ENCODE data around the gene SLC8B1. TPM values are rescaled to one million over a fixed set of nuclear protein-coding genes. Genes with fewer than 3 reads are reported as not detected.

Gene SLC8B1
- 10 to 100 TPM; 11.2 to 15.1 (median 14.3) TPM for polyA plus RNA-seq (ENCODE audit: insufficient read length in 4 of 4)

- peak in 3 of 4 donors; percentile 64 to 71 (median 66) for DNase-seq (ENCODE audit: low read depth in 4 of 4, low spot score in 3 of 4)
Observed at GRCh38 chr12:113334786-113335539, at the start of gene SLC8B1. SLC8B1 (minus strand) TSS chr12:113335109; CDS start chr12:113332878, 2,231 bp downstream.

GRCh38 chr12:113382206-113382605 is 47.3 kb upstream of the SLC8B1 start:
- no peak for DNase-seq (ENCODE audit: low read depth in 4 of 4, low spot score in 3 of 4)

- no peak for DNase-seq (ENCODE audit: low read depth in 4 of 4, low spot score in 3 of 4)
Observed at GRCh38 chr12:113381220-113381619, 46.3 kb upstream of the SLC8B1 start.

- no peak for DNase-seq (ENCODE audit: low read depth in 4 of 4, low spot score in 3 of 4)
Observed at GRCh38 chr12:113378291-113378690, 43.4 kb upstream of the SLC8B1 start.

GRCh38 chr12:113374823-113375428 is 40.0 kb upstream of the SLC8B1 start:
- no peak for DNase-seq (ENCODE audit: low read depth in 4 of 4, low spot score in 3 of 4)

GRCh38 chr12:113373969-113374368 is 39.1 kb upstream of the SLC8B1 start:
- no peak for DNase-seq (ENCODE audit: low read depth in 4 of 4, low spot score in 3 of 4)

- DNase-seq (ENCODE audit: low read depth in 4 of 4, low spot score in 3 of 4), result no peak
Observed at GRCh38 chr12:113373440-113373839, 38.5 kb upstream of the SLC8B1 start.

GRCh38 chr12:113372371-113372770 is 37.5 kb upstream of the SLC8B1 start:
- no peak for DNase-seq (ENCODE audit: low read depth in 4 of 4, low spot score in 3 of 4)

- DNase-seq (ENCODE audit: low read depth in 4 of 4, low spot score in 3 of 4), result no peak
Observed at GRCh38 chr12:113371808-113372207, 36.9 kb upstream of the SLC8B1 start.

GRCh38 chr12:113370923-113371682 is 36.2 kb upstream of the SLC8B1 start:
- no peak for DNase-seq (ENCODE audit: low read depth in 4 of 4, low spot score in 3 of 4)

GRCh38 chr12:113369391-113369985 is 34.6 kb upstream of the SLC8B1 start:
- no peak for DNase-seq (ENCODE audit: low read depth in 4 of 4, low spot score in 3 of 4)

GRCh38 chr12:113368331-113368730 is 33.4 kb upstream of the SLC8B1 start:
- DNase-seq (ENCODE audit: low read depth in 4 of 4, low spot score in 3 of 4), result no peak

- no peak for DNase-seq (ENCODE audit: low read depth in 4 of 4, low spot score in 3 of 4)
Observed at GRCh38 chr12:113366827-113367226, 31.9 kb upstream of the SLC8B1 start.

- DNase-seq (ENCODE audit: low read depth in 4 of 4, low spot score in 3 of 4), result no peak
Observed at GRCh38 chr12:113365639-113366395, 30.9 kb upstream of the SLC8B1 start.

GRCh38 chr12:113364698-113365097 is 29.8 kb upstream of the SLC8B1 start:
- DNase-seq (ENCODE audit: low read depth in 4 of 4, low spot score in 3 of 4), result no peak

- no peak for DNase-seq (ENCODE audit: low read depth in 4 of 4, low spot score in 3 of 4)
Observed at GRCh38 chr12:113361574-113362370, 26.9 kb upstream of the SLC8B1 start.

GRCh38 chr12:113359939-113360748 is 25.2 kb upstream of the SLC8B1 start:
- no peak for DNase-seq (ENCODE audit: low read depth in 4 of 4, low spot score in 3 of 4)

- peak in 1 of 4 donors; percentile 18 for DNase-seq (ENCODE audit: low read depth in 4 of 4, low spot score in 3 of 4)
Observed at GRCh38 chr12:113359133-113359938, 24.4 kb upstream of the SLC8B1 start.

Data from right renal pelvis (tissue), 4 donors.